Panc1 (cell line): ENCODE results near the gene SCYL3.

ENCODE experiments used
- POLR2AphosphoS5 ChIP-seq: IDR thresholded peaks from 2 replicates; pipeline ENCODE4 v1.6.1; 2012; ENCODE audit warnings: mild to moderate bottlenecking, low read depth, low read length, moderate library complexity
- SIN3A ChIP-seq: IDR thresholded peaks from 2 replicates; pipeline ENCODE4 v1.6.1; 2012; ENCODE audit warnings: low read depth, mild to moderate bottlenecking, low read length, moderate library complexity, borderline replicate concordance; ENCODE audit not compliant: insufficient read depth
- TCF7L2 ChIP-seq: IDR thresholded peaks from 2 replicates; pipeline ENCODE4 v1.6.1; 2011; ENCODE audit warnings: mild to moderate bottlenecking, low read depth, low read length, inconsistent platforms
- TF ChIP-seq, protein P1 (sequence below): fragments of 450-650 bp; IDR thresholded peaks from 2 replicates; pipeline ENCODE4 v1.5.1; 2017; ENCODE audit warnings: mild to moderate bottlenecking
- TF ChIP-seq, protein P2 (sequence below), 2 experiments: IDR thresholded peaks; 2 replicates each; pipeline ENCODE4 v1.6.1; 2011 to 2012; ENCODE audit warnings: low read depth in 2 of 2, control low read depth in 1 of 2, low read length in 1 of 2, mild to moderate bottlenecking in 1 of 2, moderate library complexity in 1 of 2; ENCODE audit not compliant: insufficient read depth in 1 of 2

DNA sequence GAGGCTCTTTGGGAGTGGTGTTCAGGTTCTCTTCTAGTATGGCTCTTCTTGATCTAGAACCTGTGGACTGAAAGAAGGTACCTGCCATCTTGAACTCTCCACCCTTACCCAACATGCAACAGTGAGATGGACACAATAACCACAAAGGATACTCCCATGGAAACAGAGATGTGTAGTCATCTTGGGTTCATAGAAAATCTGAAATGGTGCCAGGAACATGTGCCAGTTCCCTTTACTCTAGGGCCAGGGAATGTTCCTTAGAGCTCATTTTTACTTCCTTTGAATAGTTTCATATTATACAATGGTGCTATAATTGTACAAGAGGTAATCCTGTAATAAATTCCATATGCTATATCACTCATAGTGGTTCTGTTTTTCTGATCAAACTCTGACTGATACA is 13.2 kb upstream of the SCYL3 start:
- TF ChIP-seq, protein P1, sequence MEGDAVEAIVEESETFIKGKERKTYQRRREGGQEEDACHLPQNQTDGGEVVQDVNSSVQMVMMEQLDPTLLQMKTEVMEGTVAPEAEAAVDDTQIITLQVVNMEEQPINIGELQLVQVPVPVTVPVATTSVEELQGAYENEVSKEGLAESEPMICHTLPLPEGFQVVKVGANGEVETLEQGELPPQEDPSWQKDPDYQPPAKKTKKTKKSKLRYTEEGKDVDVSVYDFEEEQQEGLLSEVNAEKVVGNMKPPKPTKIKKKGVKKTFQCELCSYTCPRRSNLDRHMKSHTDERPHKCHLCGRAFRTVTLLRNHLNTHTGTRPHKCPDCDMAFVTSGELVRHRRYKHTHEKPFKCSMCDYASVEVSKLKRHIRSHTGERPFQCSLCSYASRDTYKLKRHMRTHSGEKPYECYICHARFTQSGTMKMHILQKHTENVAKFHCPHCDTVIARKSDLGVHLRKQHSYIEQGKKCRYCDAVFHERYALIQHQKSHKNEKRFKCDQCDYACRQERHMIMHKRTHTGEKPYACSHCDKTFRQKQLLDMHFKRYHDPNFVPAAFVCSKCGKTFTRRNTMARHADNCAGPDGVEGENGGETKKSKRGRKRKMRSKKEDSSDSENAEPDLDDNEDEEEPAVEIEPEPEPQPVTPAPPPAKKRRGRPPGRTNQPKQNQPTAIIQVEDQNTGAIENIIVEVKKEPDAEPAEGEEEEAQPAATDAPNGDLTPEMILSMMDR: no peak
- TF ChIP-seq SIN3A (no peak), POLR2AphosphoS5 (no peak), TCF7L2 (no peak)
- TF ChIP-seq, protein P2, sequence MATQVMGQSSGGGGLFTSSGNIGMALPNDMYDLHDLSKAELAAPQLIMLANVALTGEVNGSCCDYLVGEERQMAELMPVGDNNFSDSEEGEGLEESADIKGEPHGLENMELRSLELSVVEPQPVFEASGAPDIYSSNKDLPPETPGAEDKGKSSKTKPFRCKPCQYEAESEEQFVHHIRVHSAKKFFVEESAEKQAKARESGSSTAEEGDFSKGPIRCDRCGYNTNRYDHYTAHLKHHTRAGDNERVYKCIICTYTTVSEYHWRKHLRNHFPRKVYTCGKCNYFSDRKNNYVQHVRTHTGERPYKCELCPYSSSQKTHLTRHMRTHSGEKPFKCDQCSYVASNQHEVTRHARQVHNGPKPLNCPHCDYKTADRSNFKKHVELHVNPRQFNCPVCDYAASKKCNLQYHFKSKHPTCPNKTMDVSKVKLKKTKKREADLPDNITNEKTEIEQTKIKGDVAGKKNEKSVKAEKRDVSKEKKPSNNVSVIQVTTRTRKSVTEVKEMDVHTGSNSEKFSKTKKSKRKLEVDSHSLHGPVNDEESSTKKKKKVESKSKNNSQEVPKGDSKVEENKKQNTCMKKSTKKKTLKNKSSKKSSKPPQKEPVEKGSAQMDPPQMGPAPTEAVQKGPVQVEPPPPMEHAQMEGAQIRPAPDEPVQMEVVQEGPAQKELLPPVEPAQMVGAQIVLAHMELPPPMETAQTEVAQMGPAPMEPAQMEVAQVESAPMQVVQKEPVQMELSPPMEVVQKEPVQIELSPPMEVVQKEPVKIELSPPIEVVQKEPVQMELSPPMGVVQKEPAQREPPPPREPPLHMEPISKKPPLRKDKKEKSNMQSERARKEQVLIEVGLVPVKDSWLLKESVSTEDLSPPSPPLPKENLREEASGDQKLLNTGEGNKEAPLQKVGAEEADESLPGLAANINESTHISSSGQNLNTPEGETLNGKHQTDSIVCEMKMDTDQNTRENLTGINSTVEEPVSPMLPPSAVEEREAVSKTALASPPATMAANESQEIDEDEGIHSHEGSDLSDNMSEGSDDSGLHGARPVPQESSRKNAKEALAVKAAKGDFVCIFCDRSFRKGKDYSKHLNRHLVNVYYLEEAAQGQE (IDR thresholded peaks at IDR 0.05; ENCODE audit: insufficient read depth in 1 of 2, low read depth in 2 of 2, low read length in 1 of 2): no peak
